ENCODE data around the gene DYNLT1. TPM values are rescaled to one million over a fixed set of nuclear protein-coding genes. Genes with fewer than 3 reads are reported as not detected.
A peak's percentile ranks its signal among the peaks of the same experiment; 100 is the strongest.

Gene DYNLT1
- total and polyA plus RNA-seq, 2 of the 4 experiments (the other 2 are of a cell fraction) = 235 to 349 TPM

GRCh38 chr6:158653577-158654354 is 9.2 kb upstream of the DYNLT1 start:
- WGBS, 2 experiments (ENCODE audit: extremely low coverage in 2 of 2, insufficient read length in 1 of 2) = 48% methylated on average over 6 of the region's 15 CpGs; no CpG with 5 or more reads in 1 of the 2 experiments
- intact Hi-C loops (cut with micrococcal nuclease) = no loop called here
- dilution Hi-C loops (cut with HindIII; ENCODE audit: low sequenced_read_pairs, unreplicated experiment) = no loop called here
- H3K27me3 ChIP-seq (ENCODE audit: control insufficient read depth, insufficient read depth, low read length) = no peaks in the 10 kb centered on the region
- no TSS peak for BruUV-seq (replicated peaks)
- ChIA-PET POLR2A (ENCODE audit: unreplicated experiment) (no interaction called here), CTCF (interaction anchor here (1.0 kb wide), 1 partner anchor 9 kb away, joined by 6 read pairs; the partner anchor contains the start of gene DYNLT1)
- peak overlapping the region; percentile 88 for H3K18ac ChIP-seq (ENCODE audit: low read depth, low read length)
- peaks cover 17% of the 10 kb centered on the region for H3K9me1 ChIP-seq (ENCODE audit: insufficient read depth, low read length)
- H3K4me3 ChIP-seq (ENCODE audit: insufficient read depth, low read depth, low read length) = no peak overlapping the region
- H3K4me2 ChIP-seq (ENCODE audit: low read depth, low read length) = peak overlapping the region; percentile 48; the same call in 1 of the 2 replicates
- peak overlapping the region; percentile 83 for H2AK9ac ChIP-seq (replicated peaks; ENCODE audit: low read depth, low read length, poor library complexity)
- H3K9me3 ChIP-seq (ENCODE audit: control insufficient read depth, insufficient read depth, low read length) = no peaks in the 10 kb centered on the region
- H4K91ac ChIP-seq (ENCODE audit: insufficient read depth, low read depth, low read length) = peak overlapping the region; percentile 98
- H2AK5ac ChIP-seq (ENCODE audit: low read depth, low read length) = peak overlapping the region; percentile 97
- H4K20me1 ChIP-seq (ENCODE audit: insufficient read depth, low read length) = no peaks in the 10 kb centered on the region
- H3K56ac ChIP-seq (ENCODE audit: extremely low read depth, insufficient read depth, low read length) = peak overlapping the region; percentile 77
- peak overlapping the region; percentile 80 for H3K14ac ChIP-seq (replicated peaks; ENCODE audit: low read depth, low read length)
- H2BK120ac ChIP-seq (ENCODE audit: low read depth, low read length) = peak overlapping the region; percentile 94
- peaks cover 36% of the 10 kb centered on the region for H3K4me1 ChIP-seq (ENCODE audit: control insufficient read depth, insufficient read depth, low read length)
- peak overlapping the region; percentile 84 to 89 for H4K8ac ChIP-seq (ENCODE audit: low read depth in 2 of 2, low read length in 2 of 2)
- H2AFZ ChIP-seq (replicated peaks; ENCODE audit: low read length, poor library complexity) = peak overlapping the region; percentile 82
- peak overlapping the region; percentile 83 for H4K5ac ChIP-seq (ENCODE audit: low read depth, low read length)
- DNase-seq (peak; percentile 72), ATAC-seq (ENCODE audit: low read depth) (no peak)
- H2BK15ac ChIP-seq (ENCODE audit: low read depth, low read length) = peak overlapping the region; percentile 91
- peak overlapping the region; percentile 90 for H2BK5ac ChIP-seq (ENCODE audit: low read depth, low read length, poor library complexity, severe bottlenecking)
- peak overlapping the region; percentile 90 for H3K4ac ChIP-seq (ENCODE audit: low read depth, low read length)
- no peak for TF ChIP-seq USF2 (IDR thresholded peaks at IDR 0.05; ENCODE audit: low read depth, low read length)
- TF ChIP-seq MXI1 (IDR thresholded peaks at IDR 0.05; ENCODE audit: borderline replicate concordance, low read depth, low read length) = no peak
- TF ChIP-seq BHLHE40 (IDR thresholded peaks at IDR 0.05; ENCODE audit: low read depth, low read length) = no peak
- no peak for TF ChIP-seq RFX5 (IDR thresholded peaks at IDR 0.05; ENCODE audit: low read depth, low read length)
- TF ChIP-seq MAFK (IDR thresholded peaks at IDR 0.05; ENCODE audit: low read depth, low read length) = no peak
- TF ChIP-seq CTCF (conservative IDR thresholded peaks at IDR 0.05; ENCODE audit: low read depth, low read length) = no peak
- TF ChIP-seq CEBPB (IDR thresholded peaks at IDR 0.05; ENCODE audit: low read depth, low read length) = no peak
- no peak; the same call in 1 of the 2 replicates for TF ChIP-seq POLR2A (IDR thresholded peaks at IDR 0.05; ENCODE audit: low read depth, low read length)
- no peak for TF ChIP-seq MAZ (IDR thresholded peaks at IDR 0.05; ENCODE audit: borderline replicate concordance, low read depth, low read length)
- TF ChIP-seq, protein P1, sequence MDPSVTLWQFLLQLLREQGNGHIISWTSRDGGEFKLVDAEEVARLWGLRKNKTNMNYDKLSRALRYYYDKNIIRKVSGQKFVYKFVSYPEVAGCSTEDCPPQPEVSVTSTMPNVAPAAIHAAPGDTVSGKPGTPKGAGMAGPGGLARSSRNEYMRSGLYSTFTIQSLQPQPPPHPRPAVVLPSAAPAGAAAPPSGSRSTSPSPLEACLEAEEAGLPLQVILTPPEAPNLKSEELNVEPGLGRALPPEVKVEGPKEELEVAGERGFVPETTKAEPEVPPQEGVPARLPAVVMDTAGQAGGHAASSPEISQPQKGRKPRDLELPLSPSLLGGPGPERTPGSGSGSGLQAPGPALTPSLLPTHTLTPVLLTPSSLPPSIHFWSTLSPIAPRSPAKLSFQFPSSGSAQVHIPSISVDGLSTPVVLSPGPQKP (IDR thresholded peaks at IDR 0.05; ENCODE audit: borderline replicate concordance, low read depth, low read length) = no peak
- no peaks in the 10 kb centered on the region for H3K36me3 ChIP-seq (ENCODE audit: control insufficient read depth, insufficient read depth, low read length)
- H2BK20ac ChIP-seq (ENCODE audit: low read depth, low read length) = peak overlapping the region; percentile 95
- in situ Hi-C loops (cut with MboI; ENCODE audit: low sequenced_read_pairs) = no loop called here
- peaks cover 0 to 25% of the 10 kb centered on the region in 2 experiments; a peak in 1 of 4 replicates for H3K79me1 ChIP-seq (ENCODE audit: low read depth in 1 of 2, low read length in 2 of 2)
- peak overlapping the region; percentile 93 for H3K27ac ChIP-seq (ENCODE audit: insufficient read depth, low read length)
- peak overlapping the region; percentile 88 for H3K23ac ChIP-seq (ENCODE audit: low read depth, low read length)
- H3K9ac ChIP-seq (ENCODE audit: low read depth, low read length) = no peak overlapping the region

All from IMR-90 (cell line).